Naive thymus-derived CD8-positive, alpha-beta T cell (primary cell): ENCODE results near the gene ERBB2. TPM values are rescaled to one million over a fixed set of nuclear protein-coding genes. Genes with fewer than 3 reads are reported as not detected.

ENCODE experiments used
- ATAC-seq, 2 donors: fragments of 150-1000 bp; cut with Tn5 transposase in 1 of 2; sonication (Bioruptor Pico), chemical (Tn5 transposase) in 1 of 2; 1 replicate in 1 of 2; 2 replicates in 1 of 2; pipeline ENCODE4 v1.10.0; 2021; ENCODE audit warnings: mild to moderate bottlenecking in 2 of 2, moderate library complexity in 2 of 2
- POLR2A ChIA-PET: fragments of 350-600 bp; sonication (Branson Sonifier 250); formaldehyde crosslinking; loops from one replicate; lab custom pipeline; 2021; ENCODE audit warnings: antibody characterized with exemption; lab: Charles Lee
- DNase-seq, 10 donors: peaks; one replicate each; pipeline versions ENCODE4 v3.0.0 to v3.0.0-alpha.2; 2020 to 2022
- H3K27ac Mint-ChIP-seq, 10 donors: one replicate each; pipeline ENCODE4 v1.8.0; 2020 to 2022; ENCODE audit warnings: mild to moderate bottlenecking in 10 of 10, mixed read lengths in 10 of 10, moderate library complexity in 4 of 10, inconsistent platforms in 1 of 10
- H3K27me3 Mint-ChIP-seq, 5 donors: one replicate each; pipeline ENCODE4 v1.8.0; 2021 to 2022; ENCODE audit warnings: mixed read lengths in 5 of 5
- H3K36me3 Mint-ChIP-seq, 3 donors: one replicate each; pipeline ENCODE4 v1.8.0; 2020 to 2022; ENCODE audit warnings: mixed read lengths in 3 of 3, mild to moderate bottlenecking in 2 of 3, inconsistent platforms in 1 of 3
- H3K4me1 Mint-ChIP-seq, 4 donors: one replicate each; pipeline ENCODE4 v1.8.0; 2021 to 2022; ENCODE audit warnings: mixed read lengths in 4 of 4
- H3K4me3 Mint-ChIP-seq, 10 donors: one replicate each; pipeline ENCODE4 v1.8.0; 2020 to 2022; ENCODE audit warnings: mild to moderate bottlenecking in 10 of 10, mixed read lengths in 10 of 10, moderate library complexity in 6 of 10, inconsistent platforms in 1 of 10
- H3K9me3 Mint-ChIP-seq, 9 donors: one replicate each; pipeline ENCODE4 v1.8.0; 2020 to 2022; ENCODE audit warnings: mixed read lengths in 9 of 9, mild to moderate bottlenecking in 3 of 9, inconsistent platforms in 1 of 9, moderate library complexity in 1 of 9
- polyA plus RNA-seq, 3 donors: library from polyadenylated mRNA; unstranded; fragments of 300-500 nt; fragmentation: Illumina TruSeq; gene quantifications; one replicate each; pipeline ENCODE4 v1.2.3, GENCODE V29; 2021
- total RNA-seq, 8 experiments: library from RNA in 2 of 8; stranded (reverse) in 2 of 8; gene quantifications; one replicate each; pipeline ENCODE4 v1.2.3 and lab custom pipeline; 2021 to 2026

ERBB2 gene
- total and polyA plus RNA-seq, 5 experiments from 2014 or later: 0.85 to 8.7 (median 2.4) TPM

DNA sequence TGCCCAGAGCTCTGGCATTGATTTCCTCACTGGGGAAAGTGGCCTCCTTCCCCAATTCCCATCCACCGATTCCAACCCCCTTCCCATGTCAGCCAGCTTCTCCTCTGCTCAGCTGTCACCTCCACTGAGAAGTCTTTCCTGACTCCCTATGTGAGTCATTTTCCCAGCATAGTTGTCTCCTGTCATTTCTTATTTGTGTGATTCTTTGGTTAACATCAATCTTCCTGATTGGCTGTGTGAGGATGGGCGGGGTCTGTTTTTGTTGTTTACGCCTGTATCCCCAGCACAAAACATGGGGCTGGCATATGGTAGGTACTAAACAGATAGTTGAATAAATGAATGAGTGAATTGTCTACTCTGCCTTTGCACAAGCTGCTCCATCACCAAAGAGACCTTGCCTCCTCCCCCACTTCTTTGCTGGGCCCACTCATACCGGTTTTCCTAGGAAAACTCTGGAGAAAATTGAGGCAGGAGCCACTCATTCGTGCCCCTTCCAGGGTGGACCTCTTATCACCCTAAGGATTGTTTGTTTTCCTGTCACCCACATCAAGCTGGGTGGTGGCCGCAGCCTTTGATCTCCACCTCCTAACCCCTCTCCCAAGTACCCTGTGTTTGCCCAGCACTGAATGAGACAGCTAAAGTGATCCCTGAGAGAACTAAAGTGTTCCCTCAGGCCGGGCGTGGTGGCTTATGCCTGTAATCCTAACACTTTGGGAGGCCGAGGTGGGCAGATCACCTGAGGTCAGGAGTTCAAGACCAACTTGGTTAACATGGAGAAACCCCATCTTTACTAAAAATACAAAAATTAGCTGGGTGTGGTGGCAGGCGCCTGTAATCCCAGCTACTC, 36.7 kb downstream of the ERBB2 start:
- H3K36me3 Mint-ChIP-seq: peaks cover 0 to 2% (median 0%) of the 10 kb centered on the region in 3 donors
- ATAC-seq: no peak
- POLR2A ChIA-PET: interaction anchor here (0.7 to 1.5 kb wide), 2 partner anchors 113 to 125 kb away, joined by 3 to 4 read pairs; no protein-coding TSS in a partner anchor
- H3K9me3 Mint-ChIP-seq: no peaks in the 10 kb centered on the region
- H3K4me1 Mint-ChIP-seq: peaks cover 7 to 30% (median 20%) of the 10 kb centered on the region in 4 donors
- H3K4me3 Mint-ChIP-seq: peak overlapping the region in 1 of 10 donors; percentile 32
- peak in 1 of 10 donors; percentile 21 for DNase-seq
- H3K27me3 Mint-ChIP-seq: peaks cover 2 to 28% (median 10%) of the 10 kb centered on the region in 5 donors
- H3K27ac Mint-ChIP-seq: peak overlapping the region in 2 of 10 donors; percentile 53 to 68

GRCh38 chr17:39737206-39737759, 37.4 kb downstream of the ERBB2 start:
- no peak overlapping the region for H3K27ac Mint-ChIP-seq
- no peaks in the 10 kb centered on the region for H3K9me3 Mint-ChIP-seq
- peaks cover 2 to 28% (median 10%) of the 10 kb centered on the region in 5 donors for H3K27me3 Mint-ChIP-seq
- H3K4me1 Mint-ChIP-seq: peaks cover 7 to 30% (median 20%) of the 10 kb centered on the region in 4 donors
- H3K4me3 Mint-ChIP-seq: peak overlapping the region in 6 of 10 donors; percentile 13 to 80 (median 34)
- POLR2A ChIA-PET: interaction anchor here (0.7 kb wide), 1 partner anchor 114 kb away, joined by 4 read pairs; no protein-coding TSS in a partner anchor
- ATAC-seq: no peak
- peaks cover 0 to 2% (median 0%) of the 10 kb centered on the region in 3 donors for H3K36me3 Mint-ChIP-seq
- DNase-seq: peak in 1 of 10 donors; percentile 51

DNA sequence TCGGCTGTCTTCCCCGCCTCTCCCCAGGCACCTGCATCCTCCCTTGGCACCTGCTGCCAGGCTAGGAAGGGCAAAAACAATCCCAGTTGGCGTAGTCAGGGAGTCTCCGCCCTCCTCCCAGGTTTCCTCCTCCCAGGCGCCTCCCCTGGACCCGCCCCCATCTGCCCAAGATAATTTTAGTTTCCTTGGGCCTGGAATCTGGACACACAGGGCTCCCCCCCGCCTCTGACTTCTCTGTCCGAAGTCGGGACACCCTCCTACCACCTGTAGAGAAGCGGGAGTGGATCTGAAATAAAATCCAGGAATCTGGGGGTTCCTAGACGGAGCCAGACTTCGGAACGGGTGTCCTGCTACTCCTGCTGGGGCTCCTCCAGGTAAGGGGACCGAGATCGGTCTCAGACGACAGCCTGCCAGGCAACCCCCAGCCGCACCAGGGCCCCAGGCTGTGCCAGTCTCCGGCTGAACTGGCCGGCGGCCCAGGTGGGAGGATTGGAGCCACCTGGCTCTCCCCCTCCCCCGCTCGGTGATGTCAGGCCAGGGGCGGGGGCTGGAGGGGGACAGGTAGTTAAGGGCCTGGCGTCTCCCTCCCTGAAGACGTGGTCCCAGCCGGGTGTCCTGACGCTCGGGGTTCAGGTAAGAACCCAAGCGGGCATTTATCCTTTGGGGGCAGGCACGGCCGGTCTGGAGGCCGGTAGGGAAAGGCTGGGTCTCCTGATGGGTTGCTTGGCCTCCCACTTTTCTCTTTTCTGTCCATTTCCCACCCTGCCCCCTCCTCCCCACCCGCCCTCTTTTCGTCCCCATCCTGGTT, 38.1 kb downstream of the ERBB2 start, which contains the start of gene GRB7:
GRB7 (plus strand) TSS at position 179 of the 808 bp plus-strand sequence. CDS start 4,364 bp downstream, outside the sequence.
- ATAC-seq (peak in 1 of 2 donors; percentile 23), DNase-seq (peak in 1 of 10 donors; percentile 61)
- peak within 1 kb of the TSS in 7 of 10 donors; percentile 56 to 89 (median 76) for H3K27ac Mint-ChIP-seq
- POLR2A ChIA-PET: no interaction called here
- H3K4me1 Mint-ChIP-seq: peaks cover 7 to 30% (median 19%) of the 10 kb centered on the region in 4 donors
- no peaks in the 10 kb centered on the region for H3K9me3 Mint-ChIP-seq
- H3K36me3 Mint-ChIP-seq: peaks cover 0 to 2% (median 0%) of the 10 kb centered on the region in 3 donors
- peaks cover 2 to 28% (median 10%) of the 10 kb centered on the region in 5 donors for H3K27me3 Mint-ChIP-seq
- H3K4me3 Mint-ChIP-seq: peak within 1 kb of the TSS; percentile 63 to 95 (median 81)

- Mint-ChIP-seq H3K36me3 (peaks cover 0 to 2% (median 0%) of the 10 kb centered on the region in 3 donors), H3K27me3 (peaks cover 2 to 28% (median 11%) of the 10 kb centered on the region in 5 donors), H3K4me1 (peaks cover 7 to 30% (median 19%) of the 10 kb centered on the region in 4 donors), H3K27ac (peak overlapping the region in 7 of 10 donors; percentile 56 to 89 (median 76)), H3K4me3 (peak overlapping the region; percentile 63 to 95 (median 81)), H3K9me3 (no peaks in the 10 kb centered on the region)
- ATAC-seq: peak; percentile 98 to 100
- POLR2A ChIA-PET: interaction anchor here (0.6 kb wide), 1 partner anchor 216 kb away, joined by 3 read pairs; no protein-coding TSS in a partner anchor
- peak in 9 of 10 donors; percentile 37 to 73 (median 68) for DNase-seq
These were observed 38.7 kb downstream of the ERBB2 start for GRCh38 chr17:39738568-39738901.

- peaks cover 2 to 28% (median 11%) of the 10 kb centered on the region in 5 donors for H3K27me3 Mint-ChIP-seq
- peaks cover 7 to 30% (median 19%) of the 10 kb centered on the region in 4 donors for H3K4me1 Mint-ChIP-seq
- ATAC-seq: peak in 1 of 2 donors; percentile 7
- H3K36me3 Mint-ChIP-seq: peaks cover 0 to 2% (median 0%) of the 10 kb centered on the region in 3 donors
- POLR2A ChIA-PET: interaction anchor here (0.6 to 1.7 kb wide), 2 partner anchors 9 to 215 kb away, joined by 3 to 4 read pairs; partner anchors contain the start of gene MIEN1
- peak in 1 of 10 donors; percentile 58 for DNase-seq
- H3K27ac Mint-ChIP-seq: peak overlapping the region in 3 of 10 donors; percentile 52 to 89 (median 76)
- no peaks in the 10 kb centered on the region for H3K9me3 Mint-ChIP-seq
- peak overlapping the region in 8 of 10 donors; percentile 47 to 95 (median 81) for H3K4me3 Mint-ChIP-seq
These were observed 39.4 kb downstream of the ERBB2 start for GRCh38 chr17:39738983-39739884.

GRCh38 chr17:39739885-39740356, 40.1 kb downstream of the ERBB2 start:
- ATAC-seq (no peak), DNase-seq (no peak)
- POLR2A ChIA-PET: interaction anchor here (1.7 kb wide), 1 partner anchor 9 kb away, joined by 4 read pairs; the partner anchor contains the start of gene MIEN1
- peak overlapping the region in 5 of 10 donors; percentile 2 to 80 (median 57) for H3K4me3 Mint-ChIP-seq
- H3K9me3 Mint-ChIP-seq: no peaks in the 10 kb centered on the region
- H3K27ac Mint-ChIP-seq: peak overlapping the region in 2 of 10 donors; percentile 10 to 83
- H3K4me1 Mint-ChIP-seq: peaks cover 7 to 30% (median 19%) of the 10 kb centered on the region in 4 donors
- H3K27me3 Mint-ChIP-seq: peaks cover 2 to 28% (median 11%) of the 10 kb centered on the region in 5 donors
- peaks cover 0 to 2% (median 0%) of the 10 kb centered on the region in 3 donors for H3K36me3 Mint-ChIP-seq

GRCh38 chr17:39740357-39741111, 40.7 kb downstream of the ERBB2 start:
- ATAC-seq (no peak), DNase-seq (peak in 1 of 10 donors; percentile 50)
- Mint-ChIP-seq H3K4me3 (peak overlapping the region in 2 of 10 donors; percentile 22 to 80), H3K27me3 (peaks cover 2 to 28% (median 11%) of the 10 kb centered on the region in 5 donors), H3K27ac (peak overlapping the region in 3 of 10 donors; percentile 69 to 83 (median 78)), H3K9me3 (no peaks in the 10 kb centered on the region), H3K4me1 (peaks cover 7 to 30% (median 19%) of the 10 kb centered on the region in 4 donors), H3K36me3 (peaks cover 0 to 2% (median 0%) of the 10 kb centered on the region in 3 donors)
- POLR2A ChIA-PET: interaction anchor here (1.7 kb wide), 1 partner anchor 10 kb away, joined by 4 read pairs; the partner anchor contains the start of gene MIEN1

GRCh38 chr17:39742126-39742855, 42.4 kb downstream of the ERBB2 start:
- Mint-ChIP-seq H3K27ac (peak overlapping the region in 1 of 10 donors; percentile 56), H3K4me3 (no peak overlapping the region), H3K27me3 (peaks cover 2 to 28% (median 9%) of the 10 kb centered on the region in 5 donors), H3K36me3 (peaks cover 0 to 2% (median 0%) of the 10 kb centered on the region in 3 donors), H3K4me1 (peaks cover 5 to 30% (median 19%) of the 10 kb centered on the region in 4 donors), H3K9me3 (no peaks in the 10 kb centered on the region)
- DNase-seq (no peak), ATAC-seq (no peak)
- POLR2A ChIA-PET: interaction anchor here (0.9 to 1.0 kb wide), 2 partner anchors 13 to 122 kb away, joined by 3 read pairs; partner anchors contain the start of gene IKZF3

DNA sequence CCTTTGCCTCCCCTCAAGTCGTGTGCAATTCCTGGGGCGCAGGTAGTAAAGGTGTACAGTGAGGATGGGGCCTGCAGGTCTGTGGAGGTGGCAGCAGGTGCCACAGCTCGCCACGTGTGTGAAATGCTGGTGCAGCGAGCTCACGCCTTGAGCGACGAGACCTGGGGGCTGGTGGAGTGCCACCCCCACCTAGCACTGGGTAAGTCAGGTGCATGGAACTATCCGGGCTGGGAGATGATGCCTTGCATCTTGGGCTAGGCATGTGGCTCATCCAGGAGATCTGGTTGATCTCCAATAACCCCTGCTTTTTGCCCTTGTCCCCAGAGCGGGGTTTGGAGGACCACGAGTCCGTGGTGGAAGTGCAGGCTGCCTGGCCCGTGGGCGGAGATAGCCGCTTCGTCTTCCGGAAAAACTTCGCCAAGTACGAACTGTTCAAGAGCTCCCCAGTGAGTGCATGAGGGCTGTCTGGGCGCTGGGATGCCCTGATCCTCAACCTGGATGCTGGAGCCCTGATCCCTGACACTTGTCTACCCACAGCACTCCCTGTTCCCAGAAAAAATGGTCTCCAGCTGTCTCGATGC, 43.1 kb downstream of the ERBB2 start:
- H3K27me3 Mint-ChIP-seq: peaks cover 2 to 24% (median 8%) of the 10 kb centered on the region in 5 donors
- H3K27ac Mint-ChIP-seq: peak overlapping the region in 1 of 10 donors; percentile 56
- H3K4me3 Mint-ChIP-seq: peak overlapping the region in 1 of 10 donors; percentile 32
- no peaks in the 10 kb centered on the region for H3K9me3 Mint-ChIP-seq
- DNase-seq (no peak), ATAC-seq (no peak)
- POLR2A ChIA-PET: interaction anchor here (0.9 to 1.4 kb wide), 3 partner anchors 10 to 121 kb away, joined by 3 to 5 read pairs (median 3); partner anchors contain the start of gene IKZF3
- H3K36me3 Mint-ChIP-seq: peaks cover 0 to 2% (median 0%) of the 10 kb centered on the region in 3 donors
- H3K4me1 Mint-ChIP-seq: peaks cover 5 to 25% (median 18%) of the 10 kb centered on the region in 4 donors
